ENCODE measurements around the gene RNF217. TPM values are rescaled to one million over a fixed set of nuclear protein-coding genes. Genes with fewer than 3 reads are reported as not detected.

Gene RNF217
- total RNA-seq, 2 donors from 2014 or later = 10.5 to 18.7 TPM

DNA sequence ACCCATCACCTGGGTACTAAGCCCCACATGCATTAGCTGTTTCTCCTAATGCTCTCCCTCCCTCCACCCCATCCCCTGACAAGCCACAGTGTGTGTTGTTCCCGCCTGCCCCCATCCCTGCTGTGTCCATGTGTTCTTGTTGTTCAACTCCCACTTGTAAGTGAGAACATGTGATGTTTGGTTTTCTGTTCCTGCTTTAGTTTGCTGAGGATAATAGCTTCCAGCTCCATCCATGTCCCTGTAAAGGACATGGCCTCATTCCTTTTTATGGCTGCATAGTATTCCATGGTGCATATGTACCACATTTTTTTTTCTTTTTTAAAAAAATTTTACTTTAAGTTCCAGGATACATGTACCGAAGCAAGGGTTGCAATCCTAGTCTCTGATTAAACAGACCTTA is 76.7 kb downstream of the RNF217 start:
- no peak for DNase-seq
- intact Hi-C loops (cut with DNase I) = no loop called here
- no peak overlapping the region for H3K4me3 ChIP-seq
- no peaks in the 10 kb centered on the region for H3K9me3 ChIP-seq
- H3K4me1 ChIP-seq = no peaks in the 10 kb centered on the region
- WGBS, 2 donors = 94 to 98% methylated on average over 2 of the region's 2 CpGs
- no peaks in the 10 kb centered on the region for H3K36me3 ChIP-seq (replicated peaks in 1 of 2; ENCODE audit: insufficient read depth in 1 of 2, low read depth in 2 of 2)
- H3K27me3 ChIP-seq = no peaks in the 10 kb centered on the region
- ATAC-seq = no peak
- no peak overlapping the region for H3K27ac ChIP-seq
- TF ChIP-seq, protein P1, sequence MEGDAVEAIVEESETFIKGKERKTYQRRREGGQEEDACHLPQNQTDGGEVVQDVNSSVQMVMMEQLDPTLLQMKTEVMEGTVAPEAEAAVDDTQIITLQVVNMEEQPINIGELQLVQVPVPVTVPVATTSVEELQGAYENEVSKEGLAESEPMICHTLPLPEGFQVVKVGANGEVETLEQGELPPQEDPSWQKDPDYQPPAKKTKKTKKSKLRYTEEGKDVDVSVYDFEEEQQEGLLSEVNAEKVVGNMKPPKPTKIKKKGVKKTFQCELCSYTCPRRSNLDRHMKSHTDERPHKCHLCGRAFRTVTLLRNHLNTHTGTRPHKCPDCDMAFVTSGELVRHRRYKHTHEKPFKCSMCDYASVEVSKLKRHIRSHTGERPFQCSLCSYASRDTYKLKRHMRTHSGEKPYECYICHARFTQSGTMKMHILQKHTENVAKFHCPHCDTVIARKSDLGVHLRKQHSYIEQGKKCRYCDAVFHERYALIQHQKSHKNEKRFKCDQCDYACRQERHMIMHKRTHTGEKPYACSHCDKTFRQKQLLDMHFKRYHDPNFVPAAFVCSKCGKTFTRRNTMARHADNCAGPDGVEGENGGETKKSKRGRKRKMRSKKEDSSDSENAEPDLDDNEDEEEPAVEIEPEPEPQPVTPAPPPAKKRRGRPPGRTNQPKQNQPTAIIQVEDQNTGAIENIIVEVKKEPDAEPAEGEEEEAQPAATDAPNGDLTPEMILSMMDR (IDR thresholded peaks at IDR 0.05) = no peak
- no peak for TF ChIP-seq POLR2A (IDR thresholded peaks at IDR 0.05)

DNA sequence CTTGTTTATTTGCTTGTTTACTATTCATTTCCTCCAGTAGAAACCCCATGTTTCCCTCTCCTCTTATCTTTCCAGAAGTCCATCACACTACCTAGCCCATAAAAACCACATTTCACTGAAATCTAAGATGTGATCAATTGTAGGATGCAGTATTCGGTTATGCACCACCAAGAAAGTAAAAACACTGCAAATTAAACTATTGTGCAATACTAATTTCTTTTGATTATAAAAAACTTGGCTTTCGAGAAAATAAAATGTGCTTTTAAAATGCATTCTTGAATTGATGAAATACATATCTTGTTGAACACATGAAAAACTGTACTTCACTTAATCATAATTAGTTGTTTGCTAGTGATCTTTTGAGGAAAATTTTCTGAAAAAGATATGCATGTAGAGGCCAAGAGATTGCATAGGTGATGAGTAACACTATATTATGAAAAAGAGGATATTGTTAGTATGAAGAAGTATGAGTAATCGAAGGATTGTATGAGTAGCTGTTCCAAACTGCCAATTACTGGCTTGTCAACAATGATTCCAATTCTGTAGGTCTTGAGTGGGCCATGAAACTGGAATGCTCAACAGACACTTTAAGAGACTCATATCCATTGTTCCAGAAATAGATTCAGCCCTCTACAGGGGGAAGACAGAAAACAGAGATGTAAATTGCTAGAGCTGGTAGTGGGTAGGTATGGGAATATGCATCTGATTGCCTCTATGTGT is 79.7 kb downstream of the RNF217 start:
- Histone ChIP-seq H3K4me1 (no peaks in the 10 kb centered on the region), H3K4me3 (no peak overlapping the region), H3K27me3 (no peaks in the 10 kb centered on the region), H3K27ac (no peak overlapping the region), H3K9me3 (no peaks in the 10 kb centered on the region), H3K36me3 (replicated peaks in 1 of 2; ENCODE audit: insufficient read depth in 1 of 2, low read depth in 2 of 2) (no peaks in the 10 kb centered on the region)
- intact Hi-C loops (cut with DNase I) = no loop called here
- WGBS, 2 donors = 88 to 93% methylated on average over 3 of the region's 3 CpGs
- ATAC-seq = no peak
- no peak for DNase-seq
- no peak for TF ChIP-seq POLR2A (IDR thresholded peaks at IDR 0.05)
- TF ChIP-seq, protein P1 (IDR thresholded peaks at IDR 0.05) = no peak

DNA sequence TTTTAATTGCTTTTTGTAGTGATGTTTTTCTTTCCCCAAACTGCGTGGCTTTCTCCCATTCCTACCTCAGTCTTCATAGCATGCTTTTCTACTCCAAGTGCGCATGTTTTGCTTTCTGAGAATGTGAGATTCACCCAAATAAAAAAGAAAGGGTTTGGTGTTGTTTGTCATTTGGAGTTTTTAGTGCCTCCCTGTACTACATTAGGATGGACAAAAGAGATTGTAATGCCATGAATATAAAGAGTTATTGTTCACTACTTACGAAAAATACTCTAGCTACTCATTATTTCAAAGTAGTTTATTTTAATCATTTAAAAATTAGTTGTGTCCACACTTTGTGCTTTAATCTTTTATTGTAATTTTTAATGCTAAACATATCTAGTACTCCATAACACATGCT is 81.8 kb downstream of the RNF217 start:
- ATAC-seq (no peak), DNase-seq (no peak)
- intact Hi-C loops (cut with DNase I) = no loop called here
- H3K4me1 ChIP-seq = no peaks in the 10 kb centered on the region
- no peak overlapping the region for H3K4me3 ChIP-seq
- TF ChIP-seq POLR2A (IDR thresholded peaks at IDR 0.05) = no peak
- TF ChIP-seq, protein P1 (IDR thresholded peaks at IDR 0.05) = no peak
- H3K36me3 ChIP-seq (replicated peaks in 1 of 2; ENCODE audit: insufficient read depth in 1 of 2, low read depth in 2 of 2) = no peaks in the 10 kb centered on the region
- no peak overlapping the region for H3K27ac ChIP-seq
- WGBS, 2 donors = 71 to 77% methylated on average over 3 of the region's 3 CpGs
- no peaks in the 10 kb centered on the region for H3K27me3 ChIP-seq
- H3K9me3 ChIP-seq = no peaks in the 10 kb centered on the region

DNA sequence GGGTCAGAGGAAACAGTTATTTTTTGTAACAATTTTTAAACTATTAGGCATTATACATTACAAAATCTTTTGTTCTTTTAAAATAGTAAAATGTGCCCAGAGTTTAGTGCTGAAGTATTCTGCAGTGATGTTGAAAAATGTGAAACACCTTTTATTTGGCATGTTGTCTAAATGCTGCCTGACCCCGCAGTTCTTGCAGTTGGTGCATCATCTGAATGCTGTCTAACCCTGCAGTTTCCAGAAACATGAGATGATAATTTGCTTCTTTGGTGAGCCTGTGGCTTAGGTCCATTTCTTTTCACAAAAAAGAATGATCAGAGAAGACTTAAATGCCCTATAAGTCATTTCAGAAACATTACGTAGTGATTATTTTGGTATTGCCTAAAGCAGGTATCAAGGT is 82.4 kb downstream of the RNF217 start:
- H3K4me1 ChIP-seq = no peaks in the 10 kb centered on the region
- no peaks in the 10 kb centered on the region for H3K9me3 ChIP-seq
- no peak overlapping the region for H3K4me3 ChIP-seq
- no peak overlapping the region for H3K27ac ChIP-seq
- DNase-seq = no peak
- no peak for TF ChIP-seq POLR2A (IDR thresholded peaks at IDR 0.05)
- TF ChIP-seq, protein P1 (IDR thresholded peaks at IDR 0.05) = no peak
- H3K36me3 ChIP-seq (replicated peaks in 1 of 2; ENCODE audit: insufficient read depth in 1 of 2, low read depth in 2 of 2) = no peaks in the 10 kb centered on the region
- no peak for ATAC-seq
- 89 to 92% methylated on average over 2 of the region's 2 CpGs for WGBS, 2 donors
- H3K27me3 ChIP-seq = no peaks in the 10 kb centered on the region
- intact Hi-C loops (cut with DNase I) = no loop called here

All from body of pancreas (tissue), 4 donors.